HepG2 (cell line): ENCODE data around the gene INO80B. TPM values are rescaled to one million over a fixed set of nuclear protein-coding genes. Genes with fewer than 3 reads are reported as not detected.

ENCODE experiments used
- HMGXB4 ChIP-seq, 2 experiments: sonication (generic) in 1 of 2; formaldehyde crosslinking in 1 of 2; IDR thresholded peaks; 2 replicates each; pipeline versions ENCODE4 v1.4.0 to v1.6.1; 2018 to 2020; ENCODE audit warnings: missing genetic modification reagents in 2 of 2, borderline replicate concordance in 1 of 2, low read depth in 1 of 2, mild to moderate bottlenecking in 1 of 2, missing biosample characterization in 1 of 2
- MXI1 ChIP-seq: IDR thresholded peaks from 3 replicates; pipeline ENCODE4 v1.6.1; 2012; ENCODE audit warnings: low read depth, low read length, inconsistent platforms, borderline replicate concordance
- POGZ ChIP-seq: sonication (generic); formaldehyde crosslinking; IDR thresholded peaks from 2 replicates; pipeline ENCODE4 v1.4.0; 2020; ENCODE audit warnings: mild to moderate bottlenecking, missing genetic modification reagents
- RFXANK ChIP-seq: IDR thresholded peaks from 2 replicates; pipeline ENCODE4 v1.6.1; 2016
- SIN3B ChIP-seq: fragments of 150-350 bp; IDR thresholded peaks from 2 replicates; pipeline ENCODE4 v1.6.1; 2014; ENCODE audit warnings: low read length
- ZHX1 ChIP-seq: sonication (generic); formaldehyde crosslinking; IDR thresholded peaks from 2 replicates; pipeline ENCODE4 v1.8.1; 2022; ENCODE audit warnings: low read depth, mild to moderate bottlenecking, missing genetic modification reagents
- ZIK1 ChIP-seq: sonication (generic); formaldehyde crosslinking; IDR thresholded peaks from 2 replicates; pipeline ENCODE4 v1.5.0; 2020; ENCODE audit warnings: mild to moderate bottlenecking, low read depth, missing genetic modification reagents, borderline replicate concordance
- ZNF251 ChIP-seq: sonication (generic); formaldehyde crosslinking; IDR thresholded peaks from 2 replicates; pipeline ENCODE4 v1.9.0; 2021; ENCODE audit warnings: mild to moderate bottlenecking, missing genetic modification reagents
- ZNF510 ChIP-seq: sonication (generic); formaldehyde crosslinking; IDR thresholded peaks from 2 replicates; pipeline ENCODE4 v1.4.0; 2020; ENCODE audit warnings: low read depth, mild to moderate bottlenecking, missing genetic modification reagents
- ZNF598 ChIP-seq: sonication (generic); formaldehyde crosslinking; IDR thresholded peaks from 2 replicates; pipeline ENCODE4 v1.5.1; 2020; ENCODE audit warnings: mild to moderate bottlenecking, missing genetic modification reagents, borderline replicate concordance
- ZNF644 ChIP-seq: IDR thresholded peaks from 2 replicates; pipeline ENCODE4 v1.6.1; 2016; ENCODE audit warnings: low read depth
- polyA plus RNA-seq, 8 experiments: library from polyadenylated mRNA; depleted of rRNA in 3 of 8; stranded (reverse) in 7 of 8; unstranded in 1 of 8; fragments of >200 nt; fragmentation: Illumina TruSeq in 4 of 8; extraction: Trizol in 4 of 8; gene quantifications; 2 replicates each; pipeline versions ENCODE4 v1.2.1 to v1.2.3, GENCODE V29; 2011 to 2016; ENCODE audit warnings: low read depth in 4 of 8, missing spikeins in 1 of 8, mixed read lengths in 1 of 8; ENCODE audit not compliant: insufficient read depth in 1 of 8
- total RNA-seq, 5 experiments: library from RNA; depleted of rRNA; stranded (reverse); fragments of >200 nt; fragmentation: Illumina TruSeq; extraction: Trizol; gene quantifications; 2 replicates each; pipeline ENCODE4 v1.2.3, GENCODE V29; 2016; ENCODE audit warnings: low read depth in 1 of 5
- TF ChIP-seq, protein P1 (sequence below): sonication (generic); formaldehyde crosslinking; IDR thresholded peaks from 2 replicates; pipeline ENCODE4 v1.4.0; 2020; ENCODE audit warnings: missing genetic modification reagents
- TF ChIP-seq, protein P2 (sequence below): IDR thresholded peaks from 2 replicates; pipeline ENCODE4 v1.6.1; 2016; ENCODE audit warnings: mild to moderate bottlenecking, missing biosample characterization, missing genetic modification reagents
- TF ChIP-seq, protein P3 (sequence below): fragments of 450-650 bp; IDR thresholded peaks from 2 replicates; pipeline ENCODE4 v1.6.1; 2016

INO80B gene
- total and polyA plus RNA-seq, 2 of the 13 experiments (the other 11 are each of a cell fraction or from before 2014, with no cell fraction given): 6.2 to 14.5 TPM

DNA sequence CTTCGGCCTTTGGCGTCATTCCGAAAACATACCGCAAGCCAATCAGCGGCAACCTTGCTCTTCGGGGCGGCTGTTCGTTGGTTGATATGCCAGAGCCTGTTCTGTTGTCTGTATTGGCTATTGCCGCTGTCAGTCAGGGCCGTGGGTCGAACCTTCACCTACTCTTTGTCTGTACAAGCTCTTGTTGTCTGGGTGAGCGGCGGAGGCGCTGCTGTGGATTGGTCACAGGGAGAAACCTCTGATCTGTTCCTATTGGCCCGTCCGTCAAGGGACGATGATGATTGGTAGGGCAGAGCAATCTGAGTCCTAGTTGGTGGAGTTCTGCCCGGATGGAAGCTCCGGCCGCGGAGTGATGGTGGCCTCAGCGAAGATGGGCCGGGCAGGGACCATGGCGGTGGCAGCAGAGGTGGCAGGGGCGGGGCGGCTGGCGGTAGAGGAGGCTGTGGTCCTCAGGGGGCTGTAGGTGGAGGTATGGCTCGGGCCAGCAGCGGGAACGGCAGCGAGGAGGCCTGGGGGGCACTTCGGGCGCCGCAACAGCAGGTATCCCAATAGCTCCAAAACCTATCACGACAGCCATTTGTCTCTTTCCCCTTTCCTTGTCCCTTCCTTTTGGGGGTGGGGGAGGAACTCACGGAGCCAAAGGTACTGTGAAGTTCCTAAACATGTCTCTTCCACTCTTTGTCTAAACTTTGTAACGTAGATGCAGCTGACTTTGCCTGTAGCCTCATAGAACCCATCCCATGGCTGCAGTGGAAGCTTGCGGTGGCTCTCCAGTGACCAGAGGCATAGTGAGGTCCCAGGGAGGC lies 3.4 kb downstream of the INO80B start, which contains the start of gene WBP1 (continued):
- TF ChIP-seq ZNF598 (CRISPR knock-in tag): 0 out of 2 replicates have a peak, but pooled peaks have one; percentile 44
- TF ChIP-seq, protein P1, sequence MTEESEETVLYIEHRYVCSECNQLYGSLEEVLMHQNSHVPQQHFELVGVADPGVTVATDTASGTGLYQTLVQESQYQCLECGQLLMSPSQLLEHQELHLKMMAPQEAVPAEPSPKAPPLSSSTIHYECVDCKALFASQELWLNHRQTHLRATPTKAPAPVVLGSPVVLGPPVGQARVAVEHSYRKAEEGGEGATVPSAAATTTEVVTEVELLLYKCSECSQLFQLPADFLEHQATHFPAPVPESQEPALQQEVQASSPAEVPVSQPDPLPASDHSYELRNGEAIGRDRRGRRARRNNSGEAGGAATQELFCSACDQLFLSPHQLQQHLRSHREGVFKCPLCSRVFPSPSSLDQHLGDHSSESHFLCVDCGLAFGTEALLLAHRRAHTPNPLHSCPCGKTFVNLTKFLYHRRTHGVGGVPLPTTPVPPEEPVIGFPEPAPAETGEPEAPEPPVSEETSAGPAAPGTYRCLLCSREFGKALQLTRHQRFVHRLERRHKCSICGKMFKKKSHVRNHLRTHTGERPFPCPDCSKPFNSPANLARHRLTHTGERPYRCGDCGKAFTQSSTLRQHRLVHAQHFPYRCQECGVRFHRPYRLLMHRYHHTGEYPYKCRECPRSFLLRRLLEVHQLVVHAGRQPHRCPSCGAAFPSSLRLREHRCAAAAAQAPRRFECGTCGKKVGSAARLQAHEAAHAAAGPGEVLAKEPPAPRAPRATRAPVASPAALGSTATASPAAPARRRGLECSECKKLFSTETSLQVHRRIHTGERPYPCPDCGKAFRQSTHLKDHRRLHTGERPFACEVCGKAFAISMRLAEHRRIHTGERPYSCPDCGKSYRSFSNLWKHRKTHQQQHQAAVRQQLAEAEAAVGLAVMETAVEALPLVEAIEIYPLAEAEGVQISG (CRISPR knock-in tag): peak; percentile 49
- 0 out of 3 replicates have a peak, but pooled peaks have one; percentile 11 for TF ChIP-seq MXI1
- TF ChIP-seq ZNF251 (CRISPR knock-in tag): no peak
- TF ChIP-seq ZNF644 (CRISPR knock-in tag): 0 out of 2 replicates have a peak, but pooled peaks have one; percentile 49
- TF ChIP-seq HMGXB4 (CRISPR knock-in tag; IDR thresholded peaks at IDR 0.05; ENCODE audit: borderline replicate concordance in 1 of 2, low read depth in 1 of 2): peak in 1 of 2 experiments; percentile 21; a peak in 3 of 4 replicates
- peak; percentile 88; the same call in 1 of the 2 replicates for TF ChIP-seq RFXANK (CRISPR knock-in tag)
- peak; percentile 78; the same call in 1 of the 2 replicates for TF ChIP-seq ZHX1 (CRISPR knock-in tag)
- TF ChIP-seq POGZ: peak; percentile 29; the same call in 1 of the 2 replicates
- TF ChIP-seq, protein P2, sequence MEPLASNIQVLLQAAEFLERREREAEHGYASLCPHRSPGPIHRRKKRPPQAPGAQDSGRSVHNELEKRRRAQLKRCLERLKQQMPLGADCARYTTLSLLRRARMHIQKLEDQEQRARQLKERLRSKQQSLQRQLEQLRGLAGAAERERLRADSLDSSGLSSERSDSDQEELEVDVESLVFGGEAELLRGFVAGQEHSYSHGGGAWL (CRISPR knock-in tag): 0 out of 2 replicates have a peak, but pooled peaks have one; percentile 14
- TF ChIP-seq ZNF510 (CRISPR knock-in tag): no peak; the same call in 1 of the 2 replicates
- peak; percentile 80 for TF ChIP-seq SIN3B
- TF ChIP-seq, protein P3, sequence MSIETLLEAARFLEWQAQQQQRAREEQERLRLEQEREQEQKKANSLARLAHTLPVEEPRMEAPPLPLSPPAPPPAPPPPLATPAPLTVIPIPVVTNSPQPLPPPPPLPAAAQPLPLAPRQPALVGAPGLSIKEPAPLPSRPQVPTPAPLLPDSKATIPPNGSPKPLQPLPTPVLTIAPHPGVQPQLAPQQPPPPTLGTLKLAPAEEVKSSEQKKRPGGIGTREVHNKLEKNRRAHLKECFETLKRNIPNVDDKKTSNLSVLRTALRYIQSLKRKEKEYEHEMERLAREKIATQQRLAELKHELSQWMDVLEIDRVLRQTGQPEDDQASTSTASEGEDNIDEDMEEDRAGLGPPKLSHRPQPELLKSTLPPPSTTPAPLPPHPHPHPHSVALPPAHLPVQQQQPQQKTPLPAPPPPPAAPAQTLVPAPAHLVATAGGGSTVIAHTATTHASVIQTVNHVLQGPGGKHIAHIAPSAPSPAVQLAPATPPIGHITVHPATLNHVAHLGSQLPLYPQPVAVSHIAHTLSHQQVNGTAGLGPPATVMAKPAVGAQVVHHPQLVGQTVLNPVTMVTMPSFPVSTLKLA: peak; percentile 64
- 0 out of 2 replicates have a peak, but pooled peaks have one; percentile 12 for TF ChIP-seq ZIK1 (CRISPR knock-in tag)
